ENCODE results near the gene MOK.

- TF ChIP-seq CTCF (IDR thresholded peaks at IDR 0.05; ENCODE audit: poor library complexity, severe bottlenecking) = no peak
- TF ChIP-seq EZH2 (IDR thresholded peaks at IDR 0.05; ENCODE audit: borderline replicate concordance, insufficient read depth, low read length, poor library complexity, severe bottlenecking) = no peak
- no peak for TF ChIP-seq MXI1 (conservative IDR thresholded peaks at IDR 0.05; ENCODE audit: poor library complexity, severe bottlenecking)
- TF ChIP-seq TAF1 (IDR thresholded peaks at IDR 0.05; ENCODE audit: low read depth) = no peak
- TF ChIP-seq REST (IDR thresholded peaks at IDR 0.05; ENCODE audit: borderline replicate concordance) = no peak
- no peak for TF ChIP-seq POLR2AphosphoS5 (IDR thresholded peaks at IDR 0.05)
- no peak for TF ChIP-seq EP300 (conservative IDR thresholded peaks at IDR 0.05; ENCODE audit: poor library complexity, severe bottlenecking)
- TF ChIP-seq SMC3 (conservative IDR thresholded peaks at IDR 0.05; ENCODE audit: poor library complexity) = no peak
- TF ChIP-seq RAD21 (conservative IDR thresholded peaks at IDR 0.05) = no peak
Observed at GRCh38 chr14:102231476-102232347, 73.3 kb downstream of the MOK start.

Data from neural cell (in vitro differentiated cells).